ENCODE results near the gene GTPBP6. TPM values are rescaled to one million over a fixed set of nuclear protein-coding genes. Genes with fewer than 3 reads are reported as not detected.

Gene GTPBP6, protein sequence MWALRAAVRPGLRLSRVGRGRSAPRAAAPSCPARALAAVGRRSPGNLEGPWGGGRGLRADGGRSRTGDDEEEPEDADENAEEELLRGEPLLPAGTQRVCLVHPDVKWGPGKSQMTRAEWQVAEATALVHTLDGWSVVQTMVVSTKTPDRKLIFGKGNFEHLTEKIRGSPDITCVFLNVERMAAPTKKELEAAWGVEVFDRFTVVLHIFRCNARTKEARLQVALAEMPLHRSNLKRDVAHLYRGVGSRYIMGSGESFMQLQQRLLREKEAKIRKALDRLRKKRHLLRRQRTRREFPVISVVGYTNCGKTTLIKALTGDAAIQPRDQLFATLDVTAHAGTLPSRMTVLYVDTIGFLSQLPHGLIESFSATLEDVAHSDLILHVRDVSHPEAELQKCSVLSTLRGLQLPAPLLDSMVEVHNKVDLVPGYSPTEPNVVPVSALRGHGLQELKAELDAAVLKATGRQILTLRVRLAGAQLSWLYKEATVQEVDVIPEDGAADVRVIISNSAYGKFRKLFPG
- total RNA-seq, result 10 to 100 TPM; 11.8 to 79.1 TPM
- 10 to 100 TPM; 58.7 to 60.5 TPM for polyA plus RNA-seq
- long read RNA-seq, donor 1, partial matches to known transcripts, result 5 of 16 reads
- long read RNA-seq, donor 1, other reads (novel, unspliced or antisense), result 5 of 16 reads
- long read RNA-seq, donor 2, transcript GTPBP6-201 (10 exons, 1,907 nt), result major isoform, 5 of 6 reads
- long read RNA-seq, donor 2, partial matches to known transcripts, result 0 of 6 reads
- long read RNA-seq, donor 2, other reads (novel, unspliced or antisense), result 0 of 6 reads
- long read RNA-seq, donor 3, partial matches to known transcripts, result 0 of 7 reads
- long read RNA-seq, donor 3, other reads (novel, unspliced or antisense), result 0 of 7 reads
- long read RNA-seq, donor 4, transcript GTPBP6-201 (10 exons, 1,907 nt), result major isoform, 5 of 5 reads
- long read RNA-seq, donor 4, partial matches to known transcripts, result 0 of 5 reads
- long read RNA-seq, donor 4, other reads (novel, unspliced or antisense), result 0 of 5 reads
- long read RNA-seq, donor 5, transcript GTPBP6-201 (10 exons, 1,907 nt), result major isoform, 6 of 10 reads
- long read RNA-seq, donor 5, partial matches to known transcripts, result 0 of 10 reads
- long read RNA-seq, donor 5, other reads (novel, unspliced or antisense), result 0 of 10 reads

DNA sequence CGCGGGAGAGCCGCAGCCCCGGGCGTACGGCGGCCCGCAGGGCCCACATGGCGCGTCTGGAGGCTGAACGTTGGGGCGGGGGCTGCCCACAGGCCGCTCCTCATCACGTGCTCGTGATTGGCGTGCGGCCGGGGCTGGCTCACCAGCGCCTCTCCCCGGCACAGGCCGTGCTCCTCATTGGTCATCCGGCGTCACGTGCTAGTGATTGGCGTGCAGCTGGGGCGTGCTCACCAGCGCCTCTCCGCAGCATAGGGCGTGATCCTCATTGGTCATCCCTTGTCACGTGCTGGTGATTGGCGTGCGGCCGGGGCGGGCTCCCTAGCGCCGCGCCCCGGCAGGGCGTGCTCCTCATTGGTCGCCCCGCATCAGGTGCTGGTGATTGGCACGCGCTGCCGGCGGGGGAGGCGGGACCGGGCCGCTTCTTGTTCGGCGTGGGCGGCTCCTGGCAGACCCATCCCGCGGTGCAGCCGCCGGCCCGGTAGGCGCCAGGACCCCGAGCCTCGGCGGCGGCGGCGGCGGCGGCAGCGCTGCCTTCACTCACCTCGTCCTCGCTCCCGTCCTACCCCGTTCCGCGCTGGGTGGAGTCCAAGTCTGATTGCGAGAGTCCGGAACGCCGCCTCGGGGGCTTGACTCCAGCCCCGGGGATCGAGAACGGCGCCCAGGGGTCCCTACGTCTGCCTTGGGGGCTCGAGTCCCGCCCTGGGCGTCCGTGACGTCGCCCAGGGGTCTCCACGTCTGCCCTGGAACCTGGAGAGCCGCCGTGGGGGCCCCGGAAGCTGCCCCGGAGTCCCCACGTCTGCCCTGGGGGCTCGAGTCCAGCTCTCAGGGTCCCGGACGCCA lies at the start of gene GTPBP6:
Gene GTPBP6 (minus strand): TSS at position 58 of the 840 bp plus-strand sequence. CDS start 9 bp downstream, at position 49.
- TF ChIP-seq, protein P1, sequence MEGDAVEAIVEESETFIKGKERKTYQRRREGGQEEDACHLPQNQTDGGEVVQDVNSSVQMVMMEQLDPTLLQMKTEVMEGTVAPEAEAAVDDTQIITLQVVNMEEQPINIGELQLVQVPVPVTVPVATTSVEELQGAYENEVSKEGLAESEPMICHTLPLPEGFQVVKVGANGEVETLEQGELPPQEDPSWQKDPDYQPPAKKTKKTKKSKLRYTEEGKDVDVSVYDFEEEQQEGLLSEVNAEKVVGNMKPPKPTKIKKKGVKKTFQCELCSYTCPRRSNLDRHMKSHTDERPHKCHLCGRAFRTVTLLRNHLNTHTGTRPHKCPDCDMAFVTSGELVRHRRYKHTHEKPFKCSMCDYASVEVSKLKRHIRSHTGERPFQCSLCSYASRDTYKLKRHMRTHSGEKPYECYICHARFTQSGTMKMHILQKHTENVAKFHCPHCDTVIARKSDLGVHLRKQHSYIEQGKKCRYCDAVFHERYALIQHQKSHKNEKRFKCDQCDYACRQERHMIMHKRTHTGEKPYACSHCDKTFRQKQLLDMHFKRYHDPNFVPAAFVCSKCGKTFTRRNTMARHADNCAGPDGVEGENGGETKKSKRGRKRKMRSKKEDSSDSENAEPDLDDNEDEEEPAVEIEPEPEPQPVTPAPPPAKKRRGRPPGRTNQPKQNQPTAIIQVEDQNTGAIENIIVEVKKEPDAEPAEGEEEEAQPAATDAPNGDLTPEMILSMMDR (IDR thresholded peaks at IDR 0.05; ENCODE audit: control extremely low read depth, extremely low read depth), result peak; percentile 3
- H3K9me3 ChIP-seq (ENCODE audit: control insufficient read depth in 4 of 4, insufficient read depth in 3 of 4, low read length in 3 of 4), result no peaks in the 10 kb centered on the region
- H3K27me3 ChIP-seq (ENCODE audit: control insufficient read depth in 3 of 3, insufficient read depth in 3 of 3, low read length in 2 of 3), result no peaks in the 10 kb centered on the region
- peak within 1 kb of the TSS in 1 of 2 donors; percentile 46 for H3K9ac ChIP-seq (ENCODE audit: insufficient read depth in 1 of 2, low read length in 2 of 2)
- peaks cover 5 to 23% (median 10%) of the 10 kb centered on the region in 4 donors for H3K36me3 ChIP-seq (ENCODE audit: control insufficient read depth in 4 of 4, insufficient read depth in 4 of 4, low read length in 4 of 4)
- ATAC-seq (ENCODE audit: insufficient read depth, low FRiP score), result peak; percentile 87
- 0% methylated on average over 57 to 97 of the region's 97 CpGs for WGBS, 2 donors
- peaks cover 0 to 12% (median 0%) of the 10 kb centered on the region in 5 donors for H3K4me1 ChIP-seq (ENCODE audit: control insufficient read depth in 5 of 5, insufficient read depth in 5 of 5, low read length in 5 of 5)
- peak; percentile 100 for DNase-seq
- peak within 1 kb of the TSS; percentile 93 for H3K4me3 ChIP-seq
- peak within 1 kb of the TSS; percentile 99 for H3K27ac ChIP-seq (ENCODE audit: low read depth in 1 of 2, low read length in 1 of 2)

DNA sequence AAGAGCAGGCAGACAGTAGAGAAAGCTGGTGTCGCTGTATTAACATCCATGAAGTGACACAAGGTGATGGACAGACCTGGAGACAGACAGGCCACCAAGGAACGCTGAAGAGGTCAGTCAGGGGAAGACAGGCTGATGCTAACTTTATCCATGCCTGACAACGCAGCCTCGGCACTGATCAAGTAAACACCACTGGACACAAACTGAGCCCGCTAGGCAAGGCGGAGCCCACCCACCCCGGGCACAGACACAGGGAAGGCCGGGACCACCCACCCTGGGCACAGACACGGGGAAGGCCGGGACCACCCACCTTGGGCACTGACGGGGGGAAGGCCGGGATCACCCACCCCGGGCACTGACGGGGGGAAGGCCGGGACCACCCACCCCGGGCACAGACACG lies 49.3 kb upstream of the GTPBP6 start:
- no peak for DNase-seq
- no peak overlapping the region for H3K9ac ChIP-seq (ENCODE audit: insufficient read depth in 1 of 2, low read length in 2 of 2)

DNA sequence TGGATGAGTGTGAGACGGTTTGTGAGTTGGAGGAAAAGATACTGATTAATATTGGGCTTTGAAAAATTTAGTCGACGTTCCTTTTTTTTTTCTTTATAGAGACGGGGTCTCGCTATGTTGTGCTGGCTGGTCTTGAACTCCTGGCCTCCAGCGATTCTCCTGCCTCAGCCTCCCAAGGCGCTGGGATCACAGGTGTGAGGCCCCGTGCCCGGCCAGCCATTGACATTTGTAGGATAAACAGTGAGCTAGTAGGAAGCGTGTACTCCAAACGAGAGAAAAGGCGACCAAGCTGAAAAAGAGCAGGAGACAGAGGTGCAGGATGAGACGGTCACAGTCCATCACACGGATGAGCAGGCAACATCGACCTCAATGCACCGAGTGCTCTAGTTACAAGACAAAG lies 48.8 kb upstream of the GTPBP6 start:
- no peak for ATAC-seq (ENCODE audit: insufficient read depth, low FRiP score)

More for the DNA sequence above, 49.3 kb upstream of the GTPBP6 start:
- Histone ChIP-seq H3K36me3 (ENCODE audit: control insufficient read depth in 4 of 4, insufficient read depth in 4 of 4, low read length in 4 of 4) (no peaks in the 10 kb centered on the region), H3K9me3 (ENCODE audit: control insufficient read depth in 4 of 4, insufficient read depth in 3 of 4, low read length in 3 of 4) (peaks cover 0 to 4% (median 0%) of the 10 kb centered on the region in 4 donors), H3K27ac (ENCODE audit: low read depth in 1 of 2, low read length in 1 of 2) (peak overlapping the region in 1 of 2 donors; percentile 87), H3K27me3 (ENCODE audit: control insufficient read depth in 3 of 3, insufficient read depth in 3 of 3, low read length in 2 of 3) (peaks cover 0 to 14% (median 11%) of the 10 kb centered on the region in 3 donors), H3K4me3 (no peak overlapping the region), H3K4me1 (ENCODE audit: control insufficient read depth in 5 of 5, insufficient read depth in 5 of 5, low read length in 5 of 5) (peaks cover 0 to under 1% (median 0%) of the 10 kb centered on the region in 5 donors)
- ATAC-seq (ENCODE audit: insufficient read depth, low FRiP score), result no peak
- TF ChIP-seq, protein P1 (IDR thresholded peaks at IDR 0.05; ENCODE audit: control extremely low read depth, extremely low read depth), result no peak
- 85 to 92% methylated on average over 16 to 17 of the region's 17 CpGs for WGBS, 2 donors

More for the DNA sequence above, 48.8 kb upstream of the GTPBP6 start:
- Histone ChIP-seq H3K9ac (ENCODE audit: insufficient read depth in 1 of 2, low read length in 2 of 2) (no peak overlapping the region), H3K36me3 (ENCODE audit: control insufficient read depth in 4 of 4, insufficient read depth in 4 of 4, low read length in 4 of 4) (no peaks in the 10 kb centered on the region), H3K9me3 (ENCODE audit: control insufficient read depth in 4 of 4, insufficient read depth in 3 of 4, low read length in 3 of 4) (peaks cover 0 to 4% (median 0%) of the 10 kb centered on the region in 4 donors), H3K4me3 (no peak overlapping the region), H3K27ac (ENCODE audit: low read depth in 1 of 2, low read length in 1 of 2) (peak overlapping the region in 1 of 2 donors; percentile 87), H3K27me3 (ENCODE audit: control insufficient read depth in 3 of 3, insufficient read depth in 3 of 3, low read length in 2 of 3) (peaks cover 0 to 9% (median 7%) of the 10 kb centered on the region in 3 donors), H3K4me1 (ENCODE audit: control insufficient read depth in 5 of 5, insufficient read depth in 5 of 5, low read length in 5 of 5) (no peaks in the 10 kb centered on the region)
- TF ChIP-seq, protein P1 (IDR thresholded peaks at IDR 0.05; ENCODE audit: control extremely low read depth, extremely low read depth), result no peak
- whole genome bisulfite sequencing, 2 donors, result 92 to 94% methylated on average over 16 of the region's 16 CpGs
- DNase-seq, result no peak

Data from lung (tissue), 16 donors.